Fibroblast of pulmonary artery (primary cell): Measurements from ENCODE around the gene GPR62.

ENCODE experiments used
- DNase-seq: peaks from one replicate; pipeline ENCODE4 v3.0.0-alpha.2; 2010; ENCODE audit warnings: low read depth
- H3K4me3 ChIP-seq: replicated peaks from 2 replicates; pipeline ENCODE4 v1.5.1; 2011; ENCODE audit warnings: low read depth, mild to moderate bottlenecking, control low read depth, low read length, moderate library complexity
- TF ChIP-seq, protein P1 (sequence below): IDR thresholded peaks from 2 replicates; pipeline ENCODE4 v1.5.1; 2011; ENCODE audit warnings: mild to moderate bottlenecking, control low read depth, low read length, inconsistent platforms; ENCODE audit errors: missing control alignments

Gene GPR62

DNA sequence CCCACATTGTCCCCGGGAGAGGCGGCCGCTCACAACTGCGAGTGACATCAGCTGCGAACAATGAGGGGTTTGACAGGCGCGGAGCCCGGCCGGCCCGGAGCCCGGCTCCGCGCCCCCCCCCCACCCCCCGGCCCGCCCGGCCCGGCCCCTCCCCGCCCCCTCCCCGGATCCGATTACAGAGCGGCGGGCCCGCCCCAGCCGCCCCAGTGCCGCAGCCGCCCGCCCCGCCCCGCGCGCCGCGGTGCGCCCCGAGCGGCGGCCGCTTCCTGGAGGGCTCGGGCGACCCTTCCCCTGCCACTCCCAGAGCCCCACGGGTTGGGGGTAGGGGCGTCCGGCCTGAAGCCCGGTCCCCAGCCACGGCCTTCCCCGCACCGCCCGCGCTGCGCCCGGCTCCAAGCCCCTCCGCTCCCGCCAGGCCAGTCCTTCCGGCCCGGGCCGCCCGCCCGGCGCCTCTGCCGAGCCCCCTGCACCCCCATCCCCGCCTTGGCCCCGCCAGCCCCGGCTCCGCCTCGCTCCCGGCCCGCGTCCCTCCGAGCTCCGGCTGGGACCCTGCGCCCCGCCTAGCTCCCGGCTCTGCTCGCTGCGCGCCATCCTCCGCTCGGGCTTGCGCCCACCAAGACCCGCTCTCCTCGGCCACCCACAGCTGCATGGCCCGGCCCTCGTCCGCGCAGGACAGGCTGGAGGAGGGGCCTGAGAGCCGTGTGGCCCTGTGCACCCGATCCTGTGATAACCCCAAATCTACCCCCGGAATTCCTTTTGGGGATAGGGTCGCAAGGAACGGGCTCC lies 12.4 kb downstream of the GPR62 start, which contains the start of gene PCBP4:
Gene PCBP4 (minus strand): TSS at position 71 of the 786 bp plus-strand sequence. CDS start 6,214 bp downstream, outside the sequence.
- DNase-seq: peak; percentile 31

DNA sequence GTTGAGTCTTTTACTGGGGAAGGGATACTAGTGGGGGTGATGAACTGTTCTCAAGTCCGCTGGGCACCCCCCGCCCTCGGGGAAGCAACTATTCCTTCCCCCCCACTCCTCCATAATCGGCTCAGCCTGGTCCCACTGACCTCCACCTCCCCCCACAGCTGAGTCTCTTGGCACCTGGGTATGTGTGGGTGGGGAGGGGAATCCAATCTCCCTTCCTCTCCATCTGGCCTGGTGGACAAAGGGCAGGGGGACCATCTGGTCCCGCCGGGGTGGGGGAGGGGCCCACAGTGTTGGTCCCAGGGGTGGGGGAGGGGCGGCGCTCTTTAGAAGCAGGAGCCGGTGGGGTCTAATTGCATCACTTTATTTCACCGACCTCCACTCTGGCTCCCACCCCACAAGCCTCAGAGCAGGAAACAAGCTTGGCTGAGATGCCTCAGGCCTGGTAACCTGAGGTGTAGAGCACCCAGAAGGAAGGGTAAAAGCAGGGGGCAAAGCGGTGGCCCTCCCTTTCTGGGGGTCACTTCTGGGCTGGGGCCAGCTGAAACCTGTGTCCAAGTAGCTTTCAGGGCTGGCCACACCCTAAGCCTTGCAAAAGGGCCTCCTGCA lies 13.1 kb downstream of the GPR62 start:
- peak; percentile 16 for DNase-seq
- TF ChIP-seq, protein P1, sequence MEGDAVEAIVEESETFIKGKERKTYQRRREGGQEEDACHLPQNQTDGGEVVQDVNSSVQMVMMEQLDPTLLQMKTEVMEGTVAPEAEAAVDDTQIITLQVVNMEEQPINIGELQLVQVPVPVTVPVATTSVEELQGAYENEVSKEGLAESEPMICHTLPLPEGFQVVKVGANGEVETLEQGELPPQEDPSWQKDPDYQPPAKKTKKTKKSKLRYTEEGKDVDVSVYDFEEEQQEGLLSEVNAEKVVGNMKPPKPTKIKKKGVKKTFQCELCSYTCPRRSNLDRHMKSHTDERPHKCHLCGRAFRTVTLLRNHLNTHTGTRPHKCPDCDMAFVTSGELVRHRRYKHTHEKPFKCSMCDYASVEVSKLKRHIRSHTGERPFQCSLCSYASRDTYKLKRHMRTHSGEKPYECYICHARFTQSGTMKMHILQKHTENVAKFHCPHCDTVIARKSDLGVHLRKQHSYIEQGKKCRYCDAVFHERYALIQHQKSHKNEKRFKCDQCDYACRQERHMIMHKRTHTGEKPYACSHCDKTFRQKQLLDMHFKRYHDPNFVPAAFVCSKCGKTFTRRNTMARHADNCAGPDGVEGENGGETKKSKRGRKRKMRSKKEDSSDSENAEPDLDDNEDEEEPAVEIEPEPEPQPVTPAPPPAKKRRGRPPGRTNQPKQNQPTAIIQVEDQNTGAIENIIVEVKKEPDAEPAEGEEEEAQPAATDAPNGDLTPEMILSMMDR: no peak

More for the DNA sequence above, 12.4 kb downstream of the GPR62 start, which contains the start of gene PCBP4:
- TF ChIP-seq, protein P1: no peak
- peak within 1 kb of the TSS; percentile 67 for H3K4me3 ChIP-seq

DNA sequence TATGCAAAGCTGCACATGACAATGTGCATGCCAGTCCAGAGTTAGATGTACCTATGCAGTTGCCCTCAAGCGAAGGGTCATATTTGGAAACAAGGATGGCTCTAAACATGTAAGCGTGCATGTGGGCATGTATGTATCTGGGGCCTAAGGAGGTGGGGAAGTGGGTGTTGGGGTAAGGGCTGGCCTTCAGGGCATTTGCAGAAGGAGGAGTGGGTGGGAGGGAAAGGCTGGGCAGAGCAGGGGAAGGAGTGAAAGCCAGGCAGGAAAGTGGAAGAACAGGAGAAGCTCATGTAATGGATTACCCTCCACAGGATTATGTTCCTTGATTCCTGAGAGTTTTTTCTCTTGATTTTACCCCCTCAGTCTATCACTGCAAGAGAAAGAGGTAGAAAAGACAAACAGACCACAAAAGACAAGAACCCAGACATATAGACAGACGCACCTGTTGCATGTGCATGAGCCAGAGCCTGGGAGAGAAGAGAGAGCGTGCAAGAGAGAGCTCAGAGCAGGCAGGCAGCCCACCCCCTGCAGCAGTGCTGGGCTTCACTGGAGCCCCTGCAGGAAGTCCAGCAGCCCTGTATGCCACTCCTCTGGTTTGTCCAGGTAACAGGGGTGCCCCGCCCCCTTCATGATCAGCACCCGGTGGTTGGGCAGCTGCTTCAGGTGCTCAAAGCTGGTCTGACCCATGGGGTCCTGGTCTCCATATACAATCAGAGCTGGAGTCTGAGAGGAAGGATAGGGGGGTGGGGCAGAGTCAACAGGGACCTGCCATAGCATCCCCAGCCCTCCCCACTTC lies 13.9 kb downstream of the GPR62 start:
- TF ChIP-seq, protein P1: no peak
- DNase-seq: no peak
- H3K4me3 ChIP-seq: no peak overlapping the region

More for the DNA sequence above, 13.1 kb downstream of the GPR62 start:
- peak overlapping the region; percentile 67 for H3K4me3 ChIP-seq

DNA sequence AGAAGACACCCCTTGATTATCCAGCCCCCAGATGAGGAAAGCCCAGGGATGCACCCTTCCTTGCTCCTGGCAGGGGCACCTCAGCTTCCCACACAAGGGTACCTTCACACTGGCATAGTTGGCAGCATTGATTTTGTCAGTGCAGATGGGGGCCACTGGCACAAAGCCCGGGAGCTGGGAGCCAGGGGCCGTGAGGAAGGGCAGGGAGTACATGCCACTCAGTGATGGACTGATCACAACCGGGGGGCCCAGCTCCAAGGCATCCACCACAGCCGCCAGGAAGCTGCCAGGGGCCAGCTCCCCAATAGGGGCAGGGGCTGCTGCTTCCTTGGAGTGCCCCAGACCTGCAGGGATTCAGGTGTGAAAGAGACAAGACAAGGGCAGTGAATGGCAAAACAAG lies 14.7 kb downstream of the GPR62 start:
- no peak for DNase-seq
- no peak overlapping the region for H3K4me3 ChIP-seq
- TF ChIP-seq, protein P1: no peak

DNA sequence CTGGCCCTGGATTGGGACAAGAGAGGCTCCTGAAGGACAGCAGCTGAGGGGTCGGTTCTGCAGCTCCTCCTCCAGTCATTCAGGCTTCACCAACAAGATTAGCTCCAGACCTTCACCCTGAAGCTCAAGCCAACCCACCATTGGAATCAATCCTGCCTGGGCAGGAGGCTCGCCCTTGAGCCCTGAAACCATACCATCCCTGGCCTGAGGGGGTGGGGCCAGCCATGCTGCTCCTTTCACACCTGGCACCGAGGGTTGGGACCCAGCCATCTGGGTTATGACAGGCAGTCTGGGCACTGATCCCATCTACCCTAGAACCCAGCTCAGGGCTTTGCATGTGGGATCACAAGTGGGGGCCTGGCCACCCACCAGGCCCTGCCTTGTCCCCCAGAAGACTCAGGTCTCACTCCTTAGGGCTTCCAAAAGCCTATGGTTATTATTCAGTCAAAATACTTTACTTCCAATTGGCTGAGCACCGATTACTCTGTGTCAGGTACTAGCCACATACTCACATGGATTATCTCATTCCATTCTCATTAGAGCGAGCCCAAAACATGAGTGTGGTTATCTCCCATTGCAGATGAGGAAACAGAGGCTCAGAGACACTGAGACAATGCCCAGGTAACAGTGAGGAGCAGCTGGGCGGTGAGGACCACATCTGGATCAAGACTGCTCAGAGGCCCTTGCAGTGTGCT lies 15.6 kb downstream of the GPR62 start:
- TF ChIP-seq, protein P1: no peak
- no peak for DNase-seq
- no peak overlapping the region for H3K4me3 ChIP-seq

DNA sequence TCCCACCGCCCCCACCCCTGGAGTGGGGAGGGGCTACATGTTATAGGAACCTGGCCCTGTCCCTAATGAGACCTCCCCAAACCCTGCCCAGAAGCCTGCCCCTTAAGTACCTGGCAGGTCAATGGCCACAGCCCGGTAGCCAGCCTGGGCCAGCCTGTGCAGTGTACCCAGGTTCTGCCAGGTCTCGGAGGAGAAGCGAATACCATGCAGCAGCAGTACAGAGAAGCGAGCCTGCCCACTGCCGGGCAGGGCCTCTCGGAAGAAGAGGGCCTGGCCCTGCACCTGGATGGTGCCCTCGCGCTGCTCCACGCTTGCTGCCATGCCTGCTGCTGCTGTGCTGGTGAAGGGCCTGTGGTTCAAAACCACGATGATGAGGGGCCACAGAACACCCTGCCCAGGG lies 16.2 kb downstream of the GPR62 start:
- TF ChIP-seq, protein P1: no peak

More for the DNA sequence above, 16.2 kb downstream of the GPR62 start:
- no peak overlapping the region for H3K4me3 ChIP-seq
- no peak for DNase-seq
